ENCODE results near the gene TUBB2A.
"Not testable (repeated sequence)": the region's sequence is repeated elsewhere in the genome, so short reads cannot be mapped to it uniquely, and the experiment has no call there.

Gene TUBB2A

GRCh38 chr6:3193102-3193849 is 35.9 kb upstream of the TUBB2A start:
- no peak overlapping the region for H3K4me3 ChIP-seq (ENCODE audit: low read length)
- TF ChIP-seq CTCF (conservative IDR thresholded peaks at IDR 0.05; ENCODE audit: low read depth, low read length), result no peak
- DNase-seq (ENCODE audit: low read depth), result no peak

GRCh38 chr6:3190779-3191178 is 33.4 kb upstream of the TUBB2A start:
- no peak overlapping the region for H3K4me3 ChIP-seq (ENCODE audit: low read length)
- no peak for DNase-seq (ENCODE audit: low read depth)
- no peak for TF ChIP-seq CTCF (conservative IDR thresholded peaks at IDR 0.05; ENCODE audit: low read depth, low read length)

GRCh38 chr6:3190056-3190455 is 32.7 kb upstream of the TUBB2A start:
- DNase-seq (ENCODE audit: low read depth), result no peak
- no peak overlapping the region for H3K4me3 ChIP-seq (ENCODE audit: low read length)
- no peak for TF ChIP-seq CTCF (conservative IDR thresholded peaks at IDR 0.05; ENCODE audit: low read depth, low read length)

GRCh38 chr6:3189192-3189591 is 31.8 kb upstream of the TUBB2A start:
- not testable (repeated sequence) for H3K4me3 ChIP-seq (ENCODE audit: low read length); DNase-seq (ENCODE audit: low read depth)

- TF ChIP-seq CTCF (conservative IDR thresholded peaks at IDR 0.05; ENCODE audit: low read depth, low read length), result no peak
- no peak for DNase-seq (ENCODE audit: low read depth)
- no peak overlapping the region for H3K4me3 ChIP-seq (ENCODE audit: low read length)
Measured at GRCh38 chr6:3188262-3188661, 30.9 kb upstream of the TUBB2A start.

- no peak overlapping the region for H3K4me3 ChIP-seq (ENCODE audit: low read length)
- TF ChIP-seq CTCF (conservative IDR thresholded peaks at IDR 0.05; ENCODE audit: low read depth, low read length), result no peak
- DNase-seq (ENCODE audit: low read depth), result no peak
Measured at GRCh38 chr6:3186974-3187382, 29.6 kb upstream of the TUBB2A start.

GRCh38 chr6:3183066-3183465 is 25.7 kb upstream of the TUBB2A start:
- DNase-seq (ENCODE audit: low read depth), result no peak
- no peak overlapping the region for H3K4me3 ChIP-seq (ENCODE audit: low read length)
- no peak for TF ChIP-seq CTCF (conservative IDR thresholded peaks at IDR 0.05; ENCODE audit: low read depth, low read length)
